ENCODE results near the gene ZNF277.
"Not testable (repeated sequence)": the region's sequence is repeated elsewhere in the genome, so short reads cannot be mapped to it uniquely, and the experiment has no call there.

ZNF277 gene

GRCh38 chr7:112212571-112212970, 6.1 kb downstream of the ZNF277 start:
- DNase-seq = no peak

GRCh38 chr7:112213735-112214134, 7.2 kb downstream of the ZNF277 start:
- DNase-seq = no peak

- no peak for DNase-seq
These were observed 7.8 kb downstream of the ZNF277 start for GRCh38 chr7:112214268-112214667.

GRCh38 chr7:112214883-112215282, 8.4 kb downstream of the ZNF277 start:
- no peak for DNase-seq

GRCh38 chr7:112215787-112216186, 9.3 kb downstream of the ZNF277 start:
- DNase-seq = no peak

GRCh38 chr7:112220877-112221434, 14.5 kb downstream of the ZNF277 start:
- DNase-seq = no peak

- DNase-seq = no peak
These were observed 16.8 kb downstream of the ZNF277 start for GRCh38 chr7:112223310-112223709.

- DNase-seq = no peak
These were observed 17.7 kb downstream of the ZNF277 start for GRCh38 chr7:112224186-112224585.

- DNase-seq = no peak
These were observed 18.5 kb downstream of the ZNF277 start for GRCh38 chr7:112225006-112225405.

- no peak for DNase-seq
These were observed 20.3 kb downstream of the ZNF277 start for GRCh38 chr7:112226701-112227276.

- DNase-seq = no peak
These were observed 22.1 kb downstream of the ZNF277 start for GRCh38 chr7:112228632-112229031.

- DNase-seq = no peak
These were observed 25.9 kb downstream of the ZNF277 start for GRCh38 chr7:112232212-112232978.

- DNase-seq = no peak
These were observed 26.7 kb downstream of the ZNF277 start for GRCh38 chr7:112233048-112233697.

GRCh38 chr7:112234147-112234546, 27.7 kb downstream of the ZNF277 start:
- no peak for DNase-seq

GRCh38 chr7:112236597-112236996, 30.1 kb downstream of the ZNF277 start:
- no peak for DNase-seq

GRCh38 chr7:112238330-112238729, 31.8 kb downstream of the ZNF277 start:
- no peak for DNase-seq

GRCh38 chr7:112238852-112239610, 32.5 kb downstream of the ZNF277 start:
- DNase-seq = no peak

- DNase-seq = no peak
These were observed 42.1 kb downstream of the ZNF277 start for GRCh38 chr7:112248598-112248997.

- not testable (repeated sequence) for DNase-seq
These were observed 43.5 kb downstream of the ZNF277 start for GRCh38 chr7:112249967-112250366.

- no peak for DNase-seq
These were observed 45.6 kb downstream of the ZNF277 start for GRCh38 chr7:112252141-112252540.

- DNase-seq = no peak
These were observed 46.2 kb downstream of the ZNF277 start for GRCh38 chr7:112252691-112253090.

- no peak for DNase-seq
These were observed 47.7 kb downstream of the ZNF277 start for GRCh38 chr7:112254156-112254555.
